SIG-M5 treated with dmso at 0.1 percent for 504 hours (cell line): ENCODE results near the gene ALAD.
A peak's percentile ranks its signal among the peaks of the same experiment; 100 is the strongest.
"Not testable (repeated sequence)": the region's sequence is repeated elsewhere in the genome, so short reads cannot be mapped to it uniquely, and the experiment has no call there.

Experiments used
- DNase-seq: peaks from one replicate; lab custom pipeline; 2025; ENCODE audit not compliant: unreplicated experiment; lab: John Stamatoyannopoulos, UW

Gene ALAD

DNA sequence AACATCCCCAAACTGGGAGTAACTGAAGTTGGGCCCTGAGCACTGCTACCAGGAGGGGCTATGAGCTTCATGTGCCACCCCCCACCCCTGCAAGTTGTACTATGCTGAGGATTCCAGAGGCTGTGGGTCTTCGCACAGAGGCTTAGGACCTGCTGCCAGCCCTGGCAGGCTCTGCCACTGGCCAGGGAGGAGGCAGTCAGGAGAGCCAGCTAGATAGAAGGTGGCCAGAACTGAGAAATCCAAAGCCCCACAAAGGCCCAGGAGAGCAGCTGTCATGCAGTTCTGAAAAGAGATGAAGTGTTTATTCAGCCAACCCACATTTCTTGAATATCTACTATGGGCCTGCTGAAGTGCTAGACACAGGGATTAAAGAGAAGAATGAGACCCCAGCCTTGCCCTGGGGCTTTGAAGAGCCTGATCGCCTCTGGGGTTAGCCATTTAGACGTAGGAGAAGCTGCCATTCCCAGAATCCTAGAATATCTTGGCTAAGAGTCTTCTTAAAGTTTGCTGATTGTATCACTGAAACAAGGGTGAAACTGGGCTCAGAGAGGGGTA, 1.4 kb downstream of the ALAD start:
- no peak for DNase-seq

DNA sequence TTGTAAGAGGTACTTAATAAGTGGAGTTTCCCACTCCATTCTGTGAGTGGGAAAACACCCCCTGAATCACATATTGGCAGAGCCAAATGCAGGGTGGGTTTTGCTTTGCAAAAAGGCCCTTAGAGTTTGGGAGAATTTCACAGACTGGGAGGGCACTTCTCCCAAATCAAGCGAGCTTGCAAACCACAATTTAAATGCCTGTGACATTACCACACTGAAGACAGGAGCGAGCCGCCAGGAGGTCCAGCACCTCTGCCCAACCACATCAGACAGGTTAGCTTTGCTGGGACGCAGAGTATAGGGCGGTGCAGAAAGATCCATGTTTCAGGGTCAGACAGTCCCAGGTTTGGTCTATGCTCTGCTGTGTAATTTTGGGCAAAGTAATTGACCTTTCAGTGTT, 2.3 kb downstream of the ALAD start:
- no peak for DNase-seq

DNA sequence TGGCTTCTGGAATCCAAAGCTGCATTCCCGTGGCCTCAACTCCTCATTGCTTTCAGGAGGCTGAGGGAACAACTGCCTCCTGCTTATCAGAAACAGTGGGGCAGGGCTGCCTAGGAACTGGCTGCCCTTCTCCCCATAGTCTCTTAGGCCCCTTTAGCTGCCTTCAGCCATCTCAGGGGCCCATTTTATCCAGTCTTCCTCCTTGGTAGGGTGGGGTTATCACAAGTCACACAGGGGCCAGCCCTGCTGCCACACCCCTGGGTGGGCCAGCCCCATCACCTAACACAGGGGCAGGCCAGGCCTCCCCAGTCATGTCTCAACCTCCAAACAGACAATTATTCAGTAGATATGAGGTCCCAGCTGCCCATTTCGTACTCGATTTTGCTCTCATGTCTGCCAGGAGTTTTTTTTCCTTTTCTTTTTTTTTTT, 3.9 kb downstream of the ALAD start:
- DNase-seq = no peak

DNA sequence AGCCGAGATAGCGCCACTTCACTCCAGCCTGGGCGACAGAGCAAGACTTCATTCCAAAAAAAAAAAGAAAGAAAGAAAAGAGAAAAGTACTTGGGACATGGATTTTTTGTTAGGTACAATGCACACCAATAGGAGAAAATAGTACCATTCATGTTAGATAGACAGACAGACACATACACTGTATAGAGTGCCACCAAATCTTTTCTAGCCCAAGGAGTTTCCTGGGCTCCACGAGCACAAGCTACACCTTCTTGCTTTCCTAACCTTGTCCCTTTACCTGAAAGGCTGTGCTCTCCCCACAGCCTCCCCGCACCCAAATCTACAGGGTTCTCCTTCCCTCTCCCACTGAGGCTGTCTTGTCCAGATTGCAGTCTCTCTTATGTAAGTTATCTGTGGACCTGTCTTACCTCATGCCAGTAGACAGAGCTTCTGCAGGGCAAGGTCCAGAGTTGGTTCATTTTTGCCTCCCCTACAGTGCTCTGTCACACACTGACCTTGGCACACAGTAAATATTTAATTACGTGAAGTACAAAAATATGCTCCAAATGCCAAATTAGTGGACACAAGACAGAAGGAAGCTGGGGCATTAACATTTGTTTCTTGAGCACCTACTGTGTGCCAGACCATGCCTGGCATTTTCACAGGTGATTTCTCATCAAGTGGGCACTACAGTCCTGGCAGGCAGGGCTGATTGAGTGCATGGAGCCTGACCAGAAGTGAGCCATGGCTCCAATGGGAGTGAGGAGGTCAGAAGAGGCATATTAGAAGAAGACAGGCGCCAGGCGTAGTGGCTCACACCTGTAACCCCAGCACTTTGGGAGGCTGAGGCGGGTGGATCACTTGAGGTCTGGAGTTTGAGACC, 5.9 kb downstream of the ALAD start:
- no peak for DNase-seq

DNA sequence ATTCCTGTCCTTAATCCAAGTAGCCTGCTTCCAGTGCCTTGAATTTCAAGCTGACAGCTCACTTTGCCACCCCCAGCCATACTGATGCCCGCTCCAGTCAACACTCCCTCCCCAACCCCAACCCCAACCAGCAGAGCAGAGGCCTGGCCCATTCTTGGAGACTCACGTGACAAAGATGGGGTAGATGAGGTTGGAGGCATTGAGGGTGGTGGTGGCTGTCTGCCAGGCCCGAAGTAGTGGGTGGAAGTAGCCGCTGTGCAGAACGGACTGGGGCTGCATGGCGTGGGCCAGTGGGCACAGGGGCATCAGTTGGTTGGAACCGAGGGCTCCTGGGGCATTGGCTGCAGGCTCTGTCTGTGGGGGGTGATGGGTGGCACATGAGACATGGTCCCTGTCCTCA, 7.8 kb downstream of the ALAD start:
- DNase-seq = no peak

DNA sequence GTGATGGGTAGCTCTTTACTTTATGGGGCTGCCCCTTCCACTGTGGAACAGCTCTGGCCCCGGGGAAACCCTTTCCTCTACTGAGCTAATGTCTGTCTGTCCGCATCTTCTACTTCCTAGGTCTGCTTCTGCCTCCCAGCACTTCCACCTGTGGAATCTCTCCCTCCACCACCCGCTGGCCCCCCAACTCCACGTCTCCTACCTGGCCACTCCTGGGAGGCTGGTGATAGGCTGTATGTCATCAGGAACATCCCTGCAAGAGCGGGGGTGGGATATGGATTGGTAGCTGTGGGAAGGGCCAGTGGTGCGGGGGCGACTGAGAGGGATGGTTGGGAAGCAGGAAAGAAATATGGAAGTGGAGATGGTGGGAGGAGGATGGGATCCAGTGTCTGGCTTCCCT, 9.2 kb downstream of the ALAD start:
- DNase-seq = no peak

DNA sequence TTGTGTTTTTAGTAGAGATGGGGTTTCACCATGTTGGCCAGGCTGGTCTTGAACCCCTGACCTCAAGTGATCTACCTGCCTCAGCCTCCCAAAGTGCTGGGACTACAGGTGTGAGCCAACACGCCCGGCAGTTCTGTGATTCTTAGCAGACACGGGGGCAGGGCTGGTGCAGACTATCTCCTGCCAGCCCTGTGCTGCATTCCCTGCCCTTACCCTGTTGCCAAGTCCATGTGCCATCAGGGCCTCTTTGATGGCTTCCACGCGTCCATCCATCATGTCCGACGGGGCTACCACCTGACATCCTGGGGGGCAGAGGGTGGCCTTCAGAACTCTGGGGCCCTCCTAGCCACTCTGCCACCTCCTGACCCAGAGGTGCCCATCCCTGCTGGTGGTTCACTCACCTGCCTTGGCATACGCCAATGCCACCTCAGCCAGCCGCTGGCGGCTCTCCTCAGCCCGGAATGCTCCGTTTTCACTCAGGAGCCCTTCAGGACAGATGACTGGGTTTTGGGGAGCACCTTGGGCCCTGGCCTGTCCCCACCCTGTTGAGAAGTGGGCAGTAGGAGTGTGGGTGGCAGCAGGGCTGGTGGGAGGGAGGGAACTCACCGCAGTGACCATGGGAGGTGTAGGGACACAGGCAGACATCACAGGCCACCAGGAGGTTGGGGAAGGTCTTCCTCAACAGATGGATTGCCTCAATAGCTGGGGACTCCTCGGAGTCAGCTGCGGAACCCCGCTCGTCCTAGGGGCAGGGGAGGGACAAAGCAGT, 10.7 kb downstream of the ALAD start:
- DNase-seq = no peak

DNA sequence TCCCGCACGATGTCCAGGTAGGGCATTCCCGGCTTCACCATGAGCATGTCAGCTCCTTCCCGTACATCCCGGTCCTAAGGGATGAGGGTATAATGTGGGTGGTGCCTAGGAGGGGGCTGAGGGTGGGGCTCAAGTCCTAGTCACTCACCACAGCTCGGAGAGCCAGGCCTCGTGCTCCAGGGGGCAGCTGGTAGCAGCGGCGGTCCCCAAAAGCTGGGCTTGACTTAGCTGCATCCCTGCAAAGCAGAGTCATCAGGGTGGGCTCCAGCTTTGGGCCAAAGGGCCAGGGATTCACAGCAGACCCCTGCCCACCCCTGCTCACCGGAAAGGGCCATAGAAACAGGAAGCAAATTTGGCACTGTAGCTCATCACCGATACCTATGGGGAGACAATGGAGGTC, 11.6 kb downstream of the ALAD start:
- no peak for DNase-seq

DNA sequence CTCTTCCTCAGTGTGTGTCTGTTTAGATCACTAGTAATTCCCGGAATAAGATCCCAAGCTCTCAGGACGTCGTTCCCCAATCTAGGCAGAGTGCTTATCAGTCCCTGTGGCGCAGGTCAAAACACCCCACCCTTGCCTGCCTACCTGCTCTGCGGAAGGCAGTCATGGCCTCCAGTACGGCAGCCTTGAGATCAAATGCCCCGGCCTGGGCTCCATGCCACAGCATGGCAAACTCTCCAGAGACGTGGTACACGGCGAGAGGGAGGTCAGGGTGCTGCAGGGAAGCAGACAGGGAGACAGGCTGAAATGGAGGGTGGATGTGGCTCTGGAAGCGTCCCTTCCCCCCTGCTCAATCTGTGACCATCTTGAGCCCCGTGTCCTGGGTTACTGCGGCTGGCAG, 12.3 kb downstream of the ALAD start:
- no peak for DNase-seq

DNA sequence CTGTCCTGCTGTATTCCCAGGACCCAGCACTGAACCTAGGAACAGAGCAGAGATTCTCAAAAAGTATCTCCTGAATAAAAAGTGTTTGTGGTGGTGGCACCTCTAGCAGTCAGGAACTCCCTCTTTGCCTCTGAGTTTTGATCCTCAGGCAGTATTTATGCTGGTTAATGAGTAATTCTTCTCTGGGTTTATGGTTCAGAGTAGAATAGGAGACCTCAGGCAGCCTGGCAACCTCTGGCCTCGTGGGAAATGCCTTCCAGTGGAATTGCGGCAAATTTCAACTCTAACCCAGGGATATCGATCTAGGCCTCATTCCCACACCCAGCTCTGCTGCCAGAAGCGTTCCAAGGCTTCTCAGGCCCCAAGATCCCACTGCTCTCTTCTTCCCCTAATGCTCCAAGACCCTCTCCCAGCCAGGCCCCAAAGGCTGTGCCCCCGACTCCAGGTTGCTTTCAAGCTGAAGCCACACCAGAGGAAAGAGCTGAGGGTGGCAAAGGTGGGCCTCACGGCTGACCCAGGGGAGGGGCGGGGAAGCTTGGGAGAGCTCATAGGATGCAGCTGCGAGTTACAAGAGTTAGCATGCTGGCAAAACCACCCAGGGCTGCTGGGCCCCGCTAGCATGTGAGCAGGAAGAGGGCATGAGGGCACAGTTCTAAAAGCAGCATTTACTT, 13.4 kb downstream of the ALAD start:
- DNase-seq = no peak

DNA sequence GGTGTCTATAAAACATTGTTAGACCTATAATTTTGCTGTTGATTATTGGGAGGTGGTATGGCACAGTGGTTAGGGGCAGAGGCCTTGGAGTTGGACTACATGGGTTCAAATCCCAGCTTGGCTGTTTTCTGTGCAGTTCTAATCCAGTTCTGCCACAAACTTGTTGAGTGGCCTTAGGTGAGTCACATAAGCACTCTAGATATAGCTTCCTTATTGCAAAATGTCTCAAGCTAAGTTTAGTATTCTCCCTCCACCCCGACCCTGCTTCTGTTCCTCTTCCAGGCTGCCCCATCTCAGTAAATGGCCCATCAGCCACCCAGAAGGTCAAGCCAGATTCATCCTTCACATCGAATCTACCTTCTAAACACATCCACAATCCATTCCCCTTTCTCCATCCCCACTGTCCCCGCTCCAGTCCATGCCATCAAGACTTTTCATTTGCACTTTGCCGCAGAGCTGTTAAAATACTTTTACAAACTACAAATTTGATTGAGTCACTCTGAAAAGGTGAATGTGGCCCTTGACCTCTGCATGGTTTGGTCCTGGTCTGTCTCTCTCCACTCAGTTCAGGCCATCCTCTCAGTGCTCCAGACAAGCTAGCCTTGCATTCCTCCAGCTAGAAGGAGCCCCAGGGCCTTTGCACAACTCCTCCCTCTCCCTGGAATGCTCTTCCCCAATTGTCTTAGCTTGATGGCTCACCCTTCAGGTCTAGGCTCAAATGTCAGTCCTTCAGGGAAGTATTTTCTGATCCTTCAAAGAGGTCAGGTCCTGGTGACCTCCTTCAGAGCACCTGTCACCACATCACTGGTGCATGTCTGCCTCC, 14.3 kb downstream of the ALAD start:
- DNase-seq = peak; percentile 58

DNA sequence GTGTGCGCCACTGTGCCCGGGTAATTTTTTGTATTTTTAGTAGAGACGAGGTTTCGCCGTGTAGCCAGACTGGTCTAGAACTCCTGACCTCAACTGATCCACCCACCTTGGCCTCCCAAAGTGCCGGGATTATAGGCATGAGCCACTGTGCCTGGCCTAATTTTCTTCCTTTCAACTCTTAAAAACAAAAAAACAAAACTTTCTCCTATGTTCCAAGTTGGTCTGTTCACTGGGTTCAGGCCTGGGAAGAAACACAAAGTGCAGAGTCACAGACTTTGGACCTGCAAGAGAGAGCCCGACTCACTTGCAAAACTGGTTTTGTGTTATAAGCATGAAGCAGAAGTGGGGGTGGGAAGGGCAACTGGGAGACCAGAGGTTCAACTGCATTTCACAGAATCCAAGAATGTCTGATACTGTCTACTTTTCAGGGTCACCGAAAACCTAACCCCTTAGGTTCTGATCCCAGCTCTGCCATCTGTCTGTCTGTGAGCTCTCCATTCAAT, 19.1 kb downstream of the ALAD start:
- DNase-seq = peak; percentile 73

DNA sequence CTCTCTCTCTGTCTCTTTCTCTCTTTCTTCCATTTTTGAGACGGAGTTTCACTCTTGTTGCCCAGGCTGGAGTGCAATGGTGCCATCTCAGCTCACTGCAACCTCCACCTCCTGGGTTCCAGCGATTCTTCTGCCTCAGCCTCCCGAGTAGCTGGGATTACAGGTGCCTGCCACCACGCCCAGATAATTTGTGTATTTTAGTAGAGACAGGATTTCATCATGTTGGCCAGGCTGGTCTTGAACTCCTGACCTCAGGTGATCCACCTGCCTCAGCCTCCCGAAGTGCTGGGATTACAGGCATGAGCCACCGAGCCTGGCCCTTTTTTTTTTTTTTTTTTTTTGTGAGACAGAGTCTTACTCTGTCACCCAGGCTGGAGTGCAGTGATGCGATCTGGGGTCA, 19.6 kb downstream of the ALAD start:
- not testable (repeated sequence) for DNase-seq

DNA sequence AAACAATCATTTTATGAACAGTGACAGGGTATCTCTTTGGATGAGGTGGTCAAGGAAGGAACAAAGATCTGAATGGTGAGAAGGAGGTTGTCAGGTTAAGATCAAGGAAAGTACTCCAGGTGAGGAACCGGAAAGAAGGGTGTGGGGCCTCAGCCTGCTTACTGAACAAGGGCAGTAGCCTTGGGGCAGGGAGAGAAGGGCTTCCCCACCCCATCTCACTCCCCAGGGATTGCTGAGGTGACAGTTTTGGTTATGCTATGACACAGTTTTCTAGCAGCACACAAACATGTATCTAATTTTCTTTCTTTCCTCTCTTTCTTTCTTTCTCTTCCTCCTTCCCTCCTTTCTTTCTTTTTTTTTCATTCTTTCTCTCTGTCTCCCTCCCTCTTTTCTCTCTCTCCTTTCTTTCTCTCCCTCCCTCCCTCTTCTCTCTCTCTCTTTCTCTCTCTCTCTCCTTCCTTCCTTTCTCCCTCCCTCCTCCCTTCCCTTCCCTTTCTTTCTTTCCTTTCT, 20.2 kb downstream of the ALAD start:
- DNase-seq = no peak

DNA sequence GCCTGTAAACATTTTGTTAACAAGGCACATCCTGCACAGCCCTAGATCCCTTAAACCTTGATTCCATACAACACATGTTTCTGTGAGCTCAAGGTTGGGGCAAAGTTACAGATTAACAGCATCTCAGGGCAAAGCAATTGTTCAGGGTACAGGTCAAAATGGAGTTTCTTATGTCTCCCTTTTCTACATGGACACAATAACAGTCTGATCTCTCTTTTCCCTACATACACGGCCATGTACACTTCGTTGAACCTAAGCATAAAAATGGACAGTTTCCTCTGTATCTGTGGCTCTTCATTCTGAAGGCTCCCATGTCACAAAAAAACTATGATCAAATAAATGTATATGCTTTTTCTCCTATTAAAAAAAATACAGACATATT, 21.3 kb downstream of the ALAD start:
- DNase-seq = not testable (repeated sequence)

DNA sequence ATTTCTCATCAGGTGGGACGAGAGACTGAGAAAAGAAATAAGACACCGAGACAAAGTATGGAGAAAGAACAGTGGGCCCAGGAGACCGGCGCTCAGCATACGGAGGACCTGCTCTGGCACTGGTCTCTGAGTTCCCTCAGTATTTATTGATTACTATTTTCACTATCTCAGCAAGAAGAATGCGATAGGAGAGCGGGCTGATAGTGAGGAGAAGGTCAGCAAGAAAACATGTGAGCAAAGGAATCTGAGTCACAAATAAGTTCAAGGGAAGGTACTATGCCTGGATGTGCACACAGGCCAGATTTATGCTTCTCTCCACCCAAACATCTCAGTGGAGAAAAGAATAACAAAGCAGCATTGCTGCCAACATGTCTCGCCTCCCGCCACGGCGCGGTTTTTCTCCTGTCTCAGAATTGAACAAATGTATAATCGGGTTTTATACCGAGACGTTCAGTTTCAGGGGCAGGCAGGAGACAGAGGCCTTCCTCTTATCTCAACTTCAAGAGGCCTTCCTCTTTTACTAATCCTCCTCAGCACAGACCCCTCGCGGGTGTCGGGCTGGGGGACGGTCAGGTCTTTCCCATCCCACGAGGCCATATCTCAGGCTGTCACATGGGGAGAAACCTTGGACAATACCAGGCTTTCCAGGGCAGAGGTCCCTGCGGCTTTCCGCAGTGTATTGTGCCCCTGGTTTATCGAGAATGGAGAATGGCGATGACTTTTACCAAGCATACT, 21.8 kb downstream of the ALAD start:
- not testable (repeated sequence) for DNase-seq

DNA sequence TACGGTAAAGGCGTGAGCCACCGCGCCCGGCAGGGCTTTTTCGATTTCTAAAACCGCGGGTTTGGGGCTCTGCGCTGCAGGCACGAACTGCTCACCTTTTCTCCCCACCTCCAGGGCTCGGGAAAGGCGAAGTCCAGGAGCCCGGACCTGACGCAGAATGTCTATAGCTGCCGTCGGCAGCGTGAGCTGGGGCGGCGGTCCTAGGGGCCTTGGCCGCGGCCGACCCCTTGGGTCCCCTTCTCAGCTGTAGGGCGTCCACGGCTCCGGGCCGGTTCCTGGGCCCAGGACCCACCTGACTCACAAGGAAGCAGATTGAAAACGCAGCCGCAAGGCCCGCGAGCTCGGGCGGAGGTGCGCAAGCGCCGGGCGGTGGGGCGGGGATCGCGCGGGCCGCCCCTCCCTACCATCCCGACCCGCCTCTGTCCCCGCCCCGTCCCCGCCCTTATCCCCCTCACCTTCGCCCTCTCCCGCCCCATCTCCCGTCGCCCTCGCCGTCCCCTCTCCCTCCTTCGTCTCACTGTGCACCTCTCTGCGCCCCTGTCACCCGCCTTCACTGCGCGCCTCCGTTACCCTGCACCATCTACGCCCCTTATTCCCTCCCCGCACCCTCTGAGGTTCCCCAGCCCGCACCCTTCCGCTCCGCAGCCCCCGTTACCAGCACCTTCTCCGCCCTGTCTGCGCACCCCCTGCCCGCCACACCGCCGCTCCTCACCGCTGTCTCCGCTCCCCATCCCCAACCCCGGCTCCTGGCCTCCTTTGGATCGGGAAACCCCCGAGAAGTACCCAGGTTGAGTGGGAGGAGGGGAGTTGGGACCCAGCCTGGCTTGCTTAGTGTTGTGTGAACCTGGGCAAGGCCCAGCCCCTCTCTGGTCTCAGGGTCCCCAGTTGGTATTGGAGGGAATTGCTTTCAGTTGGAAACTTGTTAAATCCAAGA, 24.2 kb downstream of the ALAD start, which contains the start of gene HDHD3:
TSS of gene HDHD3 (minus strand) at position 353 of the 934 bp plus-strand sequence. CDS start 2,632 bp downstream, outside the sequence.
- DNase-seq = peak; percentile 63
